ENCODE data around the gene ERBB4.
"Not testable (repeated sequence)": the region's sequence is repeated elsewhere in the genome, so short reads cannot be mapped to it uniquely, and the experiment has no call there.

ERBB4 gene

DNA sequence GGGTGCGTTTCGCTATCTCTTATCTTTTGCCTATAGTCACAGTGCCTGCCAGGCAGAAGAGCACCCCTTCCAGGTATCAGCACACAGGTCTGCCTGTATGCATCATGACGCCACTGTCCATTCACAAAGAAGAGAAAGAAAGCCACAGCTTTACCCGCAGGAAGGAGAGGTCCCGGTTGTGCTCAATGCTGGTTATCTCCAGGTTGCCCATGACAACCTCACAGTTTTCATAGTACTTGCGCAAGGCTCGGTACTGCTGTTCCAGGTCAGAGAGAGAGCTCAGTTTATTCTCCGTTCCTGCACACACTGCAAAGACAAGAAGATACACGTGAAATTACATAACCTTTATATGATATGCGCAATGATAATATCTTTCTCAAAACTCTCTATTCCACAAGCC lies 414.0 kb downstream of the ERBB4 start:
- DNase-seq = peak; percentile 40 to 60

DNA sequence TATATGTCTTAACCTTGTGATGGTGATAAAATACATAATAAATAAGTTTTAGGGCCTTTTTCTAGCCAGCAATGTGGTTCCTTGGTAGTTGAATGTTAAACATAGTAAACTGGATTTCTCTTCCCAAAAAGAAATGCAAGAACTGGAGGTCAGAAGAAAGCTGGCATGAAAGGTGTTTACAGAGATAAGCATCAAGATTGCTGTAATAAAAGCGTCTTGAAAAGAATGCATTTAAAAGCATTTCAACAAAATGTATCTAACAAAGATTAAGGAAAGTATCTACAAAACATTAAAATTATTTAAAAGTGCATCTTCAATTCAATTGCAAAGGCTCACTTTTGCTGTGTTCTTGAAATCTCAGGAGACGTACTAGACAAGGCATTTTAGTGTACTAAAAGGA lies 419.0 kb downstream of the ERBB4 start:
- no peak for DNase-seq

DNA sequence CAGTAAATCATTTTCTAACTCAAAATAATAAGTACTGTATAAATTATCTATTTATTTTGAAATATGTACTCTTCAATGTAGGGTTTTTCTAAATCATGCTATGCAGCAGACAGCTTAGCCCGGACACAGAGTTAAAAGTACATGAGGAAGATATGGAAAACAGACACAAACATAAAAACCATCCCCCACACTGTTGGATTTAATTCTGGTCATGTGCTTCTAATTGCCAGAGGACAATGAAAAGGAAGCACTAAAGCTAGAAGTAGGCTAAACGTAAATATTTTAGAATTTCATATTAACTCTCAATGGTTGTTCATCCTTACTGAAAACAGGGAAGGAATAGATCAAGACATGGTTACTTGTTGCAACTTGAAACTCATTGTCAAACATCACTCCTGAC lies 420.7 kb downstream of the ERBB4 start:
- no peak for DNase-seq

DNA sequence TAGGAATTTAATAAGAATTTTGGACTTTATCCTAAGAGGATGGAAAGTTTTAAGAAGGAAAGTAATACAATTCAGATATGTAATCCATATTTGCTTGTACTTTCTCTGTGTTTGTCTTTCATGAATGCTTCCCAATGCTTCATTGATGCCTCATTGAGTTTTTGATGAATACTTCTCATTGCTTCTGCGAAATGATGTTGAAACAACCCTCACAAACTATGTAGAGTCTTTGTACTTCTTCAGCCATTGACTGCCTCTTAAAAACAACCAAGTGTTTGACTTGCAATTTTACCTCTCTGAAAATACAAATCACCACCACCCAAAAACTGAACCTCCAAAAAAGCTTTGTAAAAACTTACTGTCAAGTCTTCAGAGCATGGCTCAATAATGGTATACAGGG lies 424.1 kb downstream of the ERBB4 start:
- no peak for DNase-seq

DNA sequence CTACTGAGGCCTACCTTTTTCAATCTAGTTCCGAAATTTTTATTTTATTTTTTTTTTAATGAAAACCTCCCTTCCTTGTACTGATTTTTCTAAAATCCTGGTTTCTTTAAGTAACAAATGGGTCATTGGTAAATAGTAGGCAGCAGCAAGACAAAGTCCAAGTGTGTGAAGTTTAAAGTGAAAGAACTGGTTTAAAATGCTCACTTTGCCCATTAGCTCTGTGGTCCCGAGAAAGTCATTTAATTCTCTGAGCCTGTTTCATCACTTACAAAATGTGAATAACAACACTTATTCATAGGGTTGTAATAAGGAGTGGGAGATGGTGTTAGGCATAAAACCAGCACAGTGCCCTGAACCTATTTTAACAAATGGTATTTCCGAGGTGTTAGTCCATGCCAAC lies 426.2 kb downstream of the ERBB4 start:
- DNase-seq = no peak

DNA sequence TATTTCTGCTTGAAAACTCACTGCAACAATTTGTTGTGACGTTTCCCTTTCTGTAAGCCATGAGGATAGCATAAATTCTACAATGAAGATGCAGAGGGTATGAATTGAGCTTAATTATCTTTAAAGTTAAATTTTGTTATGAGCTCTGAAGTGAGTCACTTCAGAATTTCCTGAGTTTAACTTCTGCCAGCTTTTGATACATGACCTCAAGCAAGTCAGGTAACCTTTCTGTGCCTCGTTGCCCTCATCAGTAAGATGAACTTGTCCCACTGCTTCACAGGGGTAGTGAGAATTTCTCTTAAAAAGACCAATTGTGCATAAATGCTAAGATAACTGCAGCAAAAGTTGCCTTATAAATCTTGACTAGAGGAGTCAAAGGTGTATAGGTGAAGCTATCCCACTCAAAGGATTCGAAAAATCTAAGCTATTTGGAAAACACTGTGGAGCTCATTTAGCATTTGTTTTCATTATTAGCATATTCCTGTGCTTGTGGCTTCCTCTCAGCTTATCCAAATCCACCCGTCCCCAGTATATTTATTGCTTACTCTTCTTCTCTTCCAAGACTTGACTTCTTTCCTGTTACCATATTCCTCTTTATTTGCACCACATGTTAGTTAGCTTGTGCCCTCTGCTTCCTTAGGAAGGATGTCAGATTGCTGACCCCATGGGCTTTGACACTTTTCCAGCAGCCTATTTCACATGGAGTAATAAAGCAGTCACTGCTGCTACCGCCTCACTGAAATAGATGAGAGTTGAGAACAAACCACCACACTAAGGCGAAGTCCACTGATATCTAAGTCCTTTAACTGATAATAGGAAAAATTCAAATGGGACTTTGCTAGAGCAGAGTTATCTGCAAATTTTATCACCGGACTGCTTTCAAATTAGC lies 428.6 kb downstream of the ERBB4 start:
- no peak for DNase-seq

DNA sequence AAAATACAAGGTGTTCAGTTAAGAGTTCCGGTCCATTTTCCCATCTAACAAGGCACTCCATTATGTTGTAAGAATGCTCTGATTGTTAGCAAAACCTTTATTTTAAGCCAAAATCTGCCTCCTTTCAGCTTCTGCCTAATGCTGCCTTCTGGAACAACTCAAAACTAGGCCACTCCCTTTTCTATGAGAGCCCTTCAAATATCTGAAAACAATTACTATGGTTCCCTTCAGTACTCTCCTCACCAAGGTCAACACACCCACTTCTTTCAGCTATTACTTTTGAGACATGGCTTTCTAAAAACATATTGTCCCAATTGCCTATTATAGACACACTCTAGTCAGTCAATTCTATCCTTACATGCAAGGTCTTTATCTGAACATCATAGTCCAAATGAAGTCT lies 429.4 kb downstream of the ERBB4 start:
- DNase-seq = no peak

DNA sequence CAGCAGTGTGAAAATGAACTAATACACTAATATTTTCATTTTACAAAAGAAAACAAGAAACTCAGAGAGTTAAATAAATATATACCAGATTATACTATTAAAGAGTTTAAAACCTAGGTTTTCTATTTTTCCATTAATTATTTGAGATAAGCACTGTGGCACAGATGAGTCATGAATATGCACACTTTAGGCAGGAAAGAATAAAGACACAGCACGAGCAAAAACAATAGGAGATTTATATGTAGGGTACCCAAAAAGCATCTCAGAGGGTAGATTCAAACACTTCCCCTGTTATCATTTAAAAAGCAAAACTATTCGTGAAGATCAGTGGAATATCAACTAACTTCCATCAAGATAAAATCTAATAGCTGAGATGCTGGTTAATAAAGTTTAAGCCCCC lies 430.6 kb downstream of the ERBB4 start:
- no peak for DNase-seq

DNA sequence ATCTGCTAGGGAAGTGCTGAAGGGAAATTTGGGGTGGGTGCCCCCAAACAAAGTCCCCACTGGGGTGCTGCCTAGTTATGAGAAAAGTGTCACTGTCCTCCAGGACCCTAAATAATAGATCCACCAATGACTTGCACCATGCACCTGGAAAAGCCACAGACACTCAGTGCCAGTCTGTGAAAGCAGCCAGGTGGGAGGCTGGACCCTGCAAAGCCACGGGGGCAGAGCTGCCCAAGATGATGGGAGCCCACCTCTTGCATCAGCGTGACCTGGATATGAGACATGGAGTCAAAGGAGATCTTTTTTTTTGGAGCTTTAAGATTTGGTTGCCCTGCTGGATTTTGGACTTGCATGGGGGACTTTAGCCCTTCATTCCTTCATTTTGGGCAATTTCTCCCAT lies 431.6 kb downstream of the ERBB4 start:
- no peak for DNase-seq

DNA sequence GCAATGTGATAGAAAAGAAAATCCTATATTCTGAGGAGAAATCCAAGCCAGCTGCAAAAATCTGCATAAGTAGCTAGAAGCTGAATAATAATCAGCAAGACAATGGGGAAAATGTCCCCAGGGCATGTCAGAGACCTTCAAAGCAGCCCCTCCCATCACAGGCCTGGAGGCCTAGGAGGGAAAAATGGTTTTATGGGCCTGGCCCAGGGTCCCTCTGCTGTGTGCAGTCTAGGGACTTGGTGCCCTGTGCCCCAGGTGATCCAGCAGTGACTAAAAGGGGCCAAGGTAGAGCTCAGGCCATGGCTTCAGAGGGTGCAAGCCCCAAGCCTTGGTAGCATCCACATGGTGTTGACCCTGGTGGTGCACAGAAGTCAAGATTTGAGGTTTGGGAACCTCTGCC lies 432.1 kb downstream of the ERBB4 start:
- not testable (repeated sequence) for DNase-seq

DNA sequence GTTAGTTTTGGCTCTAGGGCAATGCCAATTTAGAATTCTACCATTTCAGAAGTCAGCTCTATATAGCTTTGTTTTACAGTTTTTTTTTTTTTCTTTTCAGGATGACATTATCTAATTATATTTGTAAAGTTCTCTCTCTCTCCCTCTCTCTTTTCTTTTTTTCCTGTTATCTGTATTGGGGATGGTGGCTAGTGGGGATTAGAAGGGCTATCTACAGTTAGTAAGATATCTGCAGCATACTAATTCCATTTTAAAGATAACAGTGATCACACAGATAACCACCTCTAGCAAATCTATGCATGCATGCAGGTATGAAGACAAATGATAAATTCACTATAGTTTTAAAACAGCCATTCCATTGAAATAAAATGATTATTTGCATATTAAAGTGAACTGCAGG lies 438.9 kb downstream of the ERBB4 start:
- no peak for DNase-seq

DNA sequence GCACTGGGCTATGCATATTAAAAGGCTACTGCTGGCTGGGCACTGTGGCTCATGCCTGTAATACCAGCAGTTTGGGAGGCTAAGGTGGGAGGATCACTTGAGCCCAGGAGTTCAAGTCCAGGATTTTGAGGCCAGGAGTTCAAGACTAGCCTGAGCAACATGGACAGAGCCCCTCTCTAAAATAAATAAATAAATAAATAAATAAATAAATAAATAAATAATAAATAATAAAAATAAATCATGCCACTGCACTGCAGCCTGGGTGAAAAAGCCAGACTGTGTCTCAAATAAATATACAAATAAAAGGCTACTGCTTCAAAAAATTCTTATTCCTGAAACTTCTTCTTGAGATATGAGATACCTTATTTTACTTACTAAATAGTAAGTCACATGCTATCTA lies 439.6 kb downstream of the ERBB4 start:
- no peak for DNase-seq

DNA sequence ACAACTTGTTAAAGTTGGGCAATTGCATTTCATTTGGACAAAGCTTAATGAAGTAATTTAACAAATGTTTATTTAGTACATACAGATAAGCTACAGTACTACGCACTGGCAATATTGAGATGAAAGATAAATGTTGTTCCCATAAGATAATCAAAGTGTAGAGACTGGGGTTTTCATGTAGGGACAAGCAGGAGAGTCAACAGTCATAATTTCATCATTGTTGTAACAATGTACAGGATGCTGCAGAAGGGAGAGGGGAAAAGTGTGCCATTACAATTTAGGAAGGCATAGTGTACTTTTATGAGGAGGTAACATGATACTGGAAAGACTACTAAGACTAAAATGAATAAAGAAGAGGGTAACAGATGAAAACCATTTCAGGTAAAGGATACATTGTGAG lies 441.6 kb downstream of the ERBB4 start:
- DNase-seq = no peak

DNA sequence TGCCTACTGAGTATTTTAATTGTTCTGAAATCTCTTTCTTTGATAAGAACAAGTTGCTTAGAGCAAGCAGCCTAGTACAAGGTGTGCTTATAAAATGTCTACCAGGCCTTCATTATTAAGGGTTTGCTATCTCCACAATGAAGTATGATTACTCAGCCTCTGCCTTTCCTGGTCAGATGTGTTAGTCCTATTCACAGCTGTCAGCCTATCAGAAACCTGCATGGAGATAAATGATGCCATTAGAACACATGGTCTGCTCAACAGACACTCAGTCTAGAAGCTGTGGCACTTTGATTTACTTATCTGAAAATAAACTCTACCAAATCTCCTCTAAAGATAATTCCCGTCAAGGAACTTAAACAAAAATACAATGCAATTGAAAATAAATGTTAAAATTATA lies 448.7 kb downstream of the ERBB4 start:
- DNase-seq = no peak

DNA sequence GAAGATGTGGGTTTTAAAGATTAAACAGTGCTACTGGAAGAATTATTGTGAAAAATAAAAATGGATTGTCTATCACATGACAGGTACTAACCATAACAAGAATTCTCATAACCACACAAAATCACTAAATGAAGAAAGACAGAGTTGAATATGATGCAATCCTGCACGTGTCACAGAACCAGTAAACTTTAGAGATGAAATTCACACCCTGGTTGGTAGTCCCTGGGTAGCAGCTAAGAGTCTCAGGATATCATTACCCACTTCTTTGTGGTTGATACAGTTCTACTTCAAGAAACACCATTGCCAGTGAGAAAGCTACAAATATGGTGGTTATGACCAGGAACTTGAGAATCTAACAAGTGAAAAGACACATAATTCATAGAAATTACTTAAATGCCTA lies 450.2 kb downstream of the ERBB4 start:
- DNase-seq = no peak

DNA sequence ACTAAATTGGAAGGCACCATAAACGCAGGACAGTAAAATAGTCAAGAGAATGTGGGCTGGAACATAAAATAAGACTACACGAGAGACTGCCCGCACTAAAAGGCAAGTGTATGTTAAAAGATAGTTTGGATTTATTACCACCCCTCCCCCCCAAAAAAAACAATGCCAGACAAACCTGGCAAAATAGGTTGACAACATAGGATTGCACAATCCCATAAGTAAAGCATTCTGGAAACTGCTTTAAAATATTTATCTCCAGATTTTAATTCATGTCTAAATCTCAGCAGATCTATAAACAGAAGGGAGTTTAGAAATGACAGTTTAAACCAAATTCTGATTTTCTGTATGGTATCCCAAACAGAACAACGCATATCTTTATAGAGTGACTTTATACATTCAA lies 455.1 kb downstream of the ERBB4 start:
- DNase-seq = no peak

DNA sequence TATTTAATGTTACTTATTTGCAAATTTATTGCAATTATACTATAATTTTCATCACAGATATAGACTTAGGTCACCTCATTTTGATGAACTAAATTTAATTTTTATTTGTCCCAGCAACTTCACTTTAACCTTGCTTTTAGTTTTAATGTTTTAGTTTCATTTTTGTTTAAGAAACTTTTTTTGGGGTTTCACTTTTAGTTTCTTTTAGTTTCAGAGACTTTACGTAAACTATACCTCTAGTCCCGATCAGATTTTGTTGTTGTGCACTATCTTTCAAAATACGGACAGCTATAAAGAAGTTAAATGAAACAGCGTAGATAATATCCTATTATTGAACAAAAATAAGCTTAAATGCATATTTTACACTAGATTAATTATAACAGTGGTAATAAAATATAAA lies 460.5 kb downstream of the ERBB4 start:
- no peak for DNase-seq

DNA sequence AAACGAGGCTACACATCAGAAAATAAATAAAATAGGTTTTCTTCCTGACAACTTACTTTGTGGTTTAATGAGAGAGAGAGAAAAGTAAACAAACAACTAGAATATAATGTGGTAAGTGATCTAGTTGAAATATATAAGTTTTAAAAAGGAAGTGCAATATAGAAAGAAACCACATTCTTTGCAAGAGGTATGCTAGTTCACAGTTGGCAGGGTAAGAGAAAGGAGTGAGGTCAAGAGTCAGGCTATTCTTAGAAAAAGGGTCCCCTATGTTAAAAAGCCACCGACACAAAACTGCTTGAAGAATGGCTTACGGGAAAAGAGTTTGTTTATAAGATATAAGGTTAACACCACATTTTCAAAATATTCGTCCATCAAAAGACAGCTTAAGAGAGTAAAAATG lies 462.1 kb downstream of the ERBB4 start:
- no peak for DNase-seq

DNA sequence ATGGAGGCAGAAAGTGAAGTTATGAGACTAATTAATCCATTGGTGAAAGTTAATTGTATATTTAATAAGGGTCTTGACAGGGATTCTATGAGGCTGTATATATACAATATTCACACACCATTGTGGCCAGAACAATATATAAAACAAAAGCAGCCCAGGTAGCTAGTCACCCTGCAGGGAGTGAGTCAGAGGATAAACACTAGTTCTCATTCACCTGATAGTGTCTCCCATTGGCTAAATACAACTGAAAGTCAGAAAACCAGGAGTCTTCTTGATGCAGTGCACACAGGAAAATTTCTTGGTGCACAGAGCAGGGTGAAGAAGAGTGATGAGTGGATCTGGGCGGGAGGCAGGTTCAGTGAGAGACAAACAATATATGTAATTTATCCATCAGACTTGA lies 465.2 kb downstream of the ERBB4 start:
- no peak for DNase-seq

DNA sequence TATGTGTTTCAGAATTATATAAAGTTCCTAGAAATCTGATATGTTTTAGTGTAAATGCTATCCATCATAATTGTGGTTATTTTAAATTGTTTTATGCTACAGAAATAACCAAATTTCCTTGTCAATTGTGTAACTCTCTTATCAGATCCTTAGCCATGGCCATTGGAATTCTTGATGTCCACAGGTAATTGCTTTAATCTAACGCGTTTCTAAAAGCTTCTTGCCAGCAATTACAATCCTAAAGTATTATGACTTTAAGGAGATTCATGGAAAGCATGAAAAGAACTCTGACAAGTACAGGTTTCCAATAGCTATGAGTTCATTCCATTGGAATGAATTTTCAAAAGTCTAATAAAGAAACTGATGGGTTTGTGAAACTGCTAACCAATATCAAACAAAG lies 472.1 kb downstream of the ERBB4 start:
- DNase-seq = no peak

DNA sequence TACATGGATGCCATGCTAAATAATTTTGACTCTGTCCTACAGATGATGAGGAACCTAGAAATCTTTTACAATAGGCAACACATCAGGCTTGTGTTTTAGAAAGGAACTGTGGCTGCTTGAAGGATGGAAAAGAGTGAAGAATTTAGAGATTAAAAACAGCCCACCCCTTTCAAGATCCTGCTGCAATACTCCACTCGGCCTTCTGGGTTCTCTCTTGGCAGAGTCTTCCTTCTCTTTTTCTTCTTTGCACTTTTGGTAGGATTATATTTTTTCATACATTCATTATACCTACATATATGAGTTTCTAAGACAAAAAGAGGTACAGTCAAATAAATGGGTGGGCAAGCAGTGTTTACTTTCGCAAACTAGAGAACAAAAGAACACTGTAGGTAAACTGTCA lies 474.3 kb downstream of the ERBB4 start:
- no peak for DNase-seq

DNA sequence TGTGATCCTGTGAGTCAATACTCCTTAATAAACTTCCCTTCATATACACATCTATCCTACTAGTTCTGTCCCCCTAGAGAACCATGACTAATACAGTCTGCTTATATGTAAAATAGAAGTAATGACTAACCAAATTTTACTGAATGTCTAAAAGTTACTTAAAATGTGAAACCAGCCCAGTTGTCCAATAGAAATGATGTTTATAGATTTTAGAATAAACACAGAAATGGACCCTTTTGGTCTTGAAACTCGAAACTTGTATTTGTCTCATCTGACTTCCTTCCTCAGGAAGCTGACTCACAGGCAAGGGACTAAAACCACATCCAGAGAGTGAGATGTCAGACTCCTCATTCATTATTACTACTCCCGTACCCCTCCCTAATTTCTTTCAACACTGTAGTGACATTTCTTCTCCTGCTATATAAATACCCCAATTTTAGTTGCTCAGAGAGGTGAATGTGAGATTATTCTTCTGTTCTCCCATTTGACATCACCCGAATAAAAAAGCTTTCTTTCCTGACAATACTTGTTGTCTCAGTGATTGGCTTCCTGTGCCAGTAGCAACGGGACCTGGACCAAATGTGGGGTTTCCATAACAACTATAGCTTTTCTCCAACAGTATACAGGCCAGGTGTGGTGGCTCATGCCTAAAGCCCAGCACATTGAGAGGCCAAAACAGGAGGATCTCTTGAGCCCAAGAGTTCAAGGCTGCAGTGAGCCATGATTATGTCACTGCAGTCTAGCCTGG lies 486.0 kb downstream of the ERBB4 start:
- DNase-seq = no peak

DNA sequence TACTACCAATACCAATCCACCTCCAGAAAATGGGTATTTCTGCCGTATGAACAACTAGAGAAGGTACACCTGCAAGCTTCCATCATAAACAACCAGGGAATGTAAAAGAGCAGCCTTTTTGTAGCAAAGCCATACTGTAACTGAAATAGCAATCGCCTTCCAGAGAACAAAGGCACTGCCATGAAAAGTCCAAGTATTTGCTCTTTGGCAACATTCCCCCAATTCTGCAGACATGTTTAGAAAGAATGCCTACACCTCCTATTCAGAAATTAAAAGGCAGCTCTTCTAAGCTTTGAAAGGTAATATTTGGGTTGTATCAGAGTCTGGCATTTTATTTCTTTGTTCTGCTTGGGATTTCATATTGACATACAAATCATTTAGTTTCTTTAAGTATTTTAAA lies 487.7 kb downstream of the ERBB4 start:
- no peak for DNase-seq

DNA sequence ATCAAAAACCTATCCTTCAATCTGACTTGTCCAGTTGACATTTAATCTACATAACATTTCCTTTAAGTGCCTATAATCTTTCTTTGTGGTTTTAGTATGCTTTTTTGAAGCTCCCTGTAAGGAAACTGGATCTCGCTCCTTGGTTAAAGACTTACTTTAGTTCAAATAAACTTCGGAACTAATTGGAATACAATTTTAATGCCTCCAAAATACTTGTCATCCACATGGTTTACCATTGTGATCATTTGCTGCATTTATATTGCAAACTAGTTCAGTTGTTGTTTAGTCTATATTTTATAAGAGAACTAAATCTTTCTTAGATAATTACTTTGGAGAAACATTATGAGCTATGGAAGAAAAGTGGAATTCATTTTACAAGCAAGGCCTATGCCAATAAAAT lies 496.0 kb downstream of the ERBB4 start:
- DNase-seq = no peak

DNA sequence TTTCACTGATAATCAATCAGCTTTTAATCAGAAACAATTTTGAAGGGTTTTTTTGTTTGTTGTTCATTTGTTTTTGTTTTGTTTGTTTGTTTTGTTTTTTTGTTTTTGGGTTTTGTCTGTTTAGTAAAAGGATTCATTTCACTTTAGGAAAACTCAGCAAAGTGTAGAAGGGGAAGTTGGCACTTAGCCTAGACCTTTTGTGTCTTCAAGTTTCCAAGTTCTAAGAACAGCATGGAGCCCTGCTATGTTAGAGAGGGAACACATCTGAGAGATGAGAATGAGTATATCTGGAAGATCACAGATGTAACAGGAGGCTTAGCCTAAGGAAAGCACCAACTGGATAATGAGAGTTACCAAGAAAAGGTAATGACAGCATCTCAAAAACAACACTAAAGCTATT lies 501.5 kb downstream of the ERBB4 start:
- no peak for DNase-seq
